ENCODE results near the gene ASTN2.

Gene ASTN2

GRCh38 chr9:116499986-116500871 lies 914.6 kb downstream of the ASTN2 start:
- H3K36me3 ChIP-seq, result no peaks in the 10 kb centered on the region; the same call in 1 of the 2 replicates
- peak; percentile 69 for DNase-seq
- H3K4me3 ChIP-seq (ENCODE audit: low read depth, low read length), result no peak overlapping the region
- no peaks in the 10 kb centered on the region for H3K27me3 ChIP-seq (ENCODE audit: insufficient read depth, low read depth, severe bottlenecking)
- H3K9me3 ChIP-seq (ENCODE audit: severe bottlenecking), result no peaks in the 10 kb centered on the region
- H3K27ac ChIP-seq, result no peak overlapping the region
- TF ChIP-seq CTCF (IDR thresholded peaks at IDR 0.05; ENCODE audit: low read depth, low read length), result no peak

GRCh38 chr9:116499434-116499833 lies 915.4 kb downstream of the ASTN2 start:
- Histone ChIP-seq H3K27me3 (ENCODE audit: insufficient read depth, low read depth, severe bottlenecking) (no peaks in the 10 kb centered on the region), H3K36me3 (no peaks in the 10 kb centered on the region; the same call in 1 of the 2 replicates), H3K9me3 (ENCODE audit: severe bottlenecking) (no peaks in the 10 kb centered on the region), H3K27ac (no peak overlapping the region), H3K4me3 (ENCODE audit: low read depth, low read length) (no peak overlapping the region)
- no peak for TF ChIP-seq CTCF (IDR thresholded peaks at IDR 0.05; ENCODE audit: low read depth, low read length)
- DNase-seq, result no peak

GRCh38 chr9:116497095-116497890 lies 917.6 kb downstream of the ASTN2 start:
- no peak for DNase-seq
- H3K27me3 ChIP-seq (ENCODE audit: insufficient read depth, low read depth, severe bottlenecking), result no peaks in the 10 kb centered on the region
- no peak for TF ChIP-seq CTCF (IDR thresholded peaks at IDR 0.05; ENCODE audit: low read depth, low read length)

GRCh38 chr9:116496167-116496566 lies 918.7 kb downstream of the ASTN2 start:
- Histone ChIP-seq H3K36me3 (no peaks in the 10 kb centered on the region), H3K27ac (no peak overlapping the region), H3K9me3 (ENCODE audit: severe bottlenecking) (no peaks in the 10 kb centered on the region), H3K27me3 (ENCODE audit: insufficient read depth, low read depth, severe bottlenecking) (no peaks in the 10 kb centered on the region), H3K4me3 (ENCODE audit: low read depth, low read length) (no peak overlapping the region)
- DNase-seq, result no peak
- no peak for TF ChIP-seq CTCF (IDR thresholded peaks at IDR 0.05; ENCODE audit: low read depth, low read length)

More at GRCh38 chr9:116497095-116497890, 917.6 kb downstream of the ASTN2 start:
- Histone ChIP-seq H3K36me3 (no peaks in the 10 kb centered on the region), H3K9me3 (ENCODE audit: severe bottlenecking) (no peaks in the 10 kb centered on the region), H3K4me3 (ENCODE audit: low read depth, low read length) (no peak overlapping the region), H3K27ac (no peak overlapping the region)

- Histone ChIP-seq H3K9me3 (ENCODE audit: severe bottlenecking) (no peaks in the 10 kb centered on the region), H3K4me3 (ENCODE audit: low read depth, low read length) (no peak overlapping the region), H3K27ac (no peak overlapping the region), H3K36me3 (no peaks in the 10 kb centered on the region), H3K27me3 (ENCODE audit: insufficient read depth, low read depth, severe bottlenecking) (no peaks in the 10 kb centered on the region)
- DNase-seq, result no peak
- TF ChIP-seq CTCF (IDR thresholded peaks at IDR 0.05; ENCODE audit: low read depth, low read length), result no peak
These were observed 919.1 kb downstream of the ASTN2 start for GRCh38 chr9:116495725-116496124.
